IMR-90 (cell line): ENCODE results near the gene COL20A1. TPM values are rescaled to one million over a fixed set of nuclear protein-coding genes. Genes with fewer than 3 reads are reported as not detected.

Experiments used
- ATAC-seq: fragments of 200-7000 bp; cut with Tn5 transposase; 2 replicates; pipeline ENCODE4 v1.9.1; 2020; ENCODE audit warnings: low read depth, mild to moderate bottlenecking, moderate library complexity
- BruUV-seq: library from RNA; stranded (reverse); fragments of 400-500 nt; replicated peaks from 2 replicates; lab custom pipeline; 2021; lab: Mats Ljungman, UMichigan
- CTCF ChIA-PET: fragments of 300-600 bp; formaldehyde crosslinking; extraction: SDS; loops from one replicate; lab custom pipeline; 2021; ENCODE audit warnings: antibody characterized with exemption; lab: Yijun Ruan, JAX
- POLR2A ChIA-PET: fragments of 300-600 bp; sonication (Branson Sonifier 250); formaldehyde crosslinking; loops from one replicate; lab custom pipeline; 2022; ENCODE audit warnings: antibody characterized with exemption; ENCODE audit not compliant: unreplicated experiment; lab: Charles Lee
- DNase-seq: peaks from one replicate; pipeline ENCODE4 v3.0.0; 2013
- H2AFZ ChIP-seq: replicated peaks from 2 replicates; pipeline ENCODE3; 2013; ENCODE audit warnings: low read length, mild to moderate bottlenecking; ENCODE audit not compliant: poor library complexity
- H2AK5ac ChIP-seq: 2 replicates; pipeline ENCODE4 v1.6.1; 2013; ENCODE audit warnings: low read depth, low read length, inconsistent platforms
- H2AK9ac ChIP-seq: replicated peaks from 2 replicates; pipeline ENCODE3; 2013; ENCODE audit warnings: mild to moderate bottlenecking, low read depth, low read length, moderate library complexity; ENCODE audit not compliant: poor library complexity
- H2BK120ac ChIP-seq: 2 replicates; pipeline ENCODE4 v1.6.1; 2013; ENCODE audit warnings: low read depth, low read length, inconsistent platforms
- H2BK15ac ChIP-seq: 3 replicates; pipeline ENCODE4 v1.6.1; 2013; ENCODE audit warnings: low read depth, low read length, inconsistent platforms
- H2BK20ac ChIP-seq: 2 replicates; pipeline ENCODE4 v1.6.1; 2013; ENCODE audit warnings: low read depth, mild to moderate bottlenecking, inconsistent platforms, low read length, moderate library complexity
- H2BK5ac ChIP-seq: 2 replicates; pipeline ENCODE4 v1.6.1; 2013; ENCODE audit warnings: mild to moderate bottlenecking, low read depth, low read length, inconsistent platforms; ENCODE audit not compliant: poor library complexity, severe bottlenecking
- H3K14ac ChIP-seq: replicated peaks from 2 replicates; pipeline ENCODE4 v1.6.1; 2013; ENCODE audit warnings: low read depth, low read length, inconsistent platforms
- H3K18ac ChIP-seq: 2 replicates; pipeline ENCODE4 v1.6.1; 2013; ENCODE audit warnings: low read depth, low read length, control low read depth
- H3K23ac ChIP-seq: 2 replicates; pipeline ENCODE4 v1.6.1; 2013; ENCODE audit warnings: low read depth, low read length, inconsistent platforms
- H3K27ac ChIP-seq: 2 replicates; pipeline ENCODE4 v1.5.1; 2013; ENCODE audit warnings: mild to moderate bottlenecking, control low read depth, low read length; ENCODE audit not compliant: insufficient read depth
- H3K27me3 ChIP-seq: 2 replicates; pipeline ENCODE4 v1.6.1; 2013; ENCODE audit warnings: low read length; ENCODE audit not compliant: control insufficient read depth, insufficient read depth
- H3K36me3 ChIP-seq: 2 replicates; pipeline ENCODE4 v1.6.1; 2013; ENCODE audit warnings: low read length, mixed read lengths; ENCODE audit not compliant: control insufficient read depth, insufficient read depth
- H3K4ac ChIP-seq: 2 replicates; pipeline ENCODE4 v1.6.1; 2013; ENCODE audit warnings: low read depth, low read length, inconsistent platforms
- H3K4me1 ChIP-seq: 2 replicates; pipeline ENCODE4 v1.6.1; 2013; ENCODE audit warnings: low read length, mixed read lengths; ENCODE audit not compliant: control insufficient read depth, insufficient read depth
- H3K4me2 ChIP-seq: 2 replicates; pipeline ENCODE4 v1.6.1; 2013; ENCODE audit warnings: low read depth, mild to moderate bottlenecking, control low read depth, low read length, moderate library complexity
- H3K4me3 ChIP-seq: 2 replicates; pipeline ENCODE4 v1.5.1; 2013; ENCODE audit warnings: low read depth, mild to moderate bottlenecking, control low read depth, low read length, moderate library complexity; ENCODE audit not compliant: insufficient read depth
- H3K56ac ChIP-seq: 2 replicates; pipeline ENCODE4 v1.6.1; 2013; ENCODE audit warnings: low read length, inconsistent platforms; ENCODE audit not compliant: insufficient read depth; ENCODE audit errors: extremely low read depth
- H3K79me1 ChIP-seq, 2 experiments: 2 replicates each; pipeline ENCODE4 v1.6.1; 2013; ENCODE audit warnings: low read length in 2 of 2, inconsistent platforms in 1 of 2, low read depth in 1 of 2
- H3K9ac ChIP-seq: 2 replicates; pipeline ENCODE4 v1.6.1; 2013; ENCODE audit warnings: low read depth, low read length, control low read depth
- H3K9me1 ChIP-seq: 2 replicates; pipeline ENCODE4 v1.6.1; 2013; ENCODE audit warnings: low read length, inconsistent platforms; ENCODE audit not compliant: insufficient read depth
- H3K9me3 ChIP-seq: 2 replicates; pipeline ENCODE4 v1.6.1; 2013; ENCODE audit warnings: low read length; ENCODE audit not compliant: control insufficient read depth, insufficient read depth
- H4K20me1 ChIP-seq: 2 replicates; pipeline ENCODE4 v1.6.1; 2013; ENCODE audit warnings: low read length, inconsistent platforms; ENCODE audit not compliant: insufficient read depth
- H4K5ac ChIP-seq: 2 replicates; pipeline ENCODE4 v1.6.1; 2013; ENCODE audit warnings: mild to moderate bottlenecking, low read depth, low read length, control low read depth
- H4K8ac ChIP-seq, 2 experiments: 2 replicates each; pipeline ENCODE4 v1.6.1; 2013; ENCODE audit warnings: low read depth in 2 of 2, low read length in 2 of 2, control low read depth in 1 of 2, inconsistent platforms in 1 of 2
- H4K91ac ChIP-seq: 2 replicates; pipeline ENCODE4 v1.6.1; 2013; ENCODE audit warnings: low read depth, low read length, inconsistent platforms; ENCODE audit not compliant: insufficient read depth
- CEBPB ChIP-seq: IDR thresholded peaks from 2 replicates; pipeline ENCODE4 v1.6.1; 2012; ENCODE audit warnings: low read depth, low read length, improper control_type of control experiment
- MXI1 ChIP-seq: IDR thresholded peaks from 2 replicates; pipeline ENCODE4 v1.6.1; 2012; ENCODE audit warnings: low read depth, mild to moderate bottlenecking, low read length, moderate library complexity, borderline replicate concordance
- WGBS, 2 experiments: methylation state at CpG; one replicate each; pipeline versions ENCODE4 v1.1.5 to v1.1.7; 2013; ENCODE audit warnings: missing lambda C conversion rate in 2 of 2; ENCODE audit not compliant: insufficient read length in 1 of 2; ENCODE audit errors: extremely low coverage in 2 of 2; 5-methylcytosine and 5-hydroxymethylcytosine counted together
- dilution Hi-C: fragments of 300-500 bp; cut with HindIII; formaldehyde crosslinking; loops from one replicate; pipeline ENCODE4 v1.14.3; 2018; ENCODE audit warnings: low sequenced_read_pairs; ENCODE audit not compliant: unreplicated experiment
- in situ Hi-C: fragments of 300-500 bp; cut with MboI; formaldehyde crosslinking; loops from 3 replicates; pipeline ENCODE4 v1.14.3; 2019; ENCODE audit warnings: low sequenced_read_pairs, inconsistent platforms, mixed read lengths
- intact Hi-C: fragments of 100-400 bp; cut with micrococcal nuclease; formaldehyde crosslinking; loops from 2 replicates; pipeline ENCODE4 v1.10.0; 2022
- polyA plus RNA-seq, 3 experiments: library from polyadenylated mRNA; depleted of rRNA; stranded (reverse); fragments of >200 nt; gene quantifications; 2 replicates each; pipeline ENCODE4 v1.2.3, GENCODE V29; 2012; ENCODE audit warnings: low replicate concordance in 1 of 3
- total RNA-seq: library from RNA; depleted of rRNA; stranded (reverse); fragments of >200 nt; gene quantifications from 2 replicates; pipeline ENCODE4 v1.2.3, GENCODE V29; 2012
- TF ChIP-seq, protein P1 (sequence below): fragments of 150-350 bp; IDR thresholded peaks from 2 replicates; pipeline ENCODE4 v1.6.1; 2017; ENCODE audit warnings: mild to moderate bottlenecking, antibody characterized with exemption, low read length, low read depth
- TF ChIP-seq, protein P2 (sequence below): fragments of 150-350 bp; IDR thresholded peaks from 2 replicates; pipeline ENCODE4 v1.6.1; 2016; ENCODE audit warnings: low read depth, mild to moderate bottlenecking, low read length, moderate library complexity, borderline replicate concordance
- TF ChIP-seq, protein P3 (sequence below): conservative IDR thresholded peaks from 2 replicates; pipeline ENCODE4 v1.5.1; 2012; ENCODE audit warnings: mild to moderate bottlenecking, low read depth, low read length, improper control_type of control experiment

Gene COL20A1
- total and polyA plus RNA-seq, 2 of the 4 experiments (the other 2 are of a cell fraction) = not detected

DNA sequence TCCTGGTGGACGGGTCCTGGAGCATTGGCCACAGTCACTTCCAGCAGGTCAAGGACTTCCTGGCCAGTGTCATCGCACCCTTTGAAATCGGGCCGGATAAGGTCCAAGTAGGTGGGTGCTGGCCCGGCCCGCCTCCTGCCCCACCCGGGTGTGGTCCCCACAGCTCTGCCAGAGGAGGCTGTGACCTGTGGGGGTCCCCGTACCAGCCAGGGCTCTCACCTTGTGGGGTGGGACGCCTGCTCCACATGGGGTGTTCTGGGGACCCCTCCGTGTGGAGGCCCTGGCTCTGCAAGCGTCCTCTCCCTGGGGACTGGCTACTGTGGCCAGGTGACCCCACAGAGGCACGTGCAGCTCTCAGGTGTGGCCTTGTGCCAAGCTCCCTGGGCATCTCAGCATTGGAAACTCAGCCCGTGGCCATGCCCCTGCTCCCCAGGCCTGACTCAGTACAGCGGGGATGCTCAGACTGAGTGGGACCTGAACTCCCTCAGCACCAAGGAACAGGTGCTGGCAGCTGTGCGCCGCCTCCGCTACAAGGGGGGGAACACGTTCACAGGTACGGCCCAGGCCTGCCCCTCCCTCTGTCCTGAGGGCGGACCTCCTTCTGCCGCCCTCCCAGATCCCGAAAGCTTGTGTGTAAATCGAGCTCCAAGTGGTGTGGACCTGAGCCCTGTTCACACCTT lies 14.7 kb downstream of the COL20A1 start:
- no peak overlapping the region for H3K27ac ChIP-seq
- WGBS, 2 experiments = 80% methylated on average over 7 of the region's 23 CpGs; no CpG with 5 or more reads in 1 of the 2 experiments
- no peak overlapping the region for H3K9ac ChIP-seq
- intact Hi-C loops = no loop called here
- H3K4me3 ChIP-seq = no peak overlapping the region
- BruUV-seq = no TSS peak
- H3K4ac ChIP-seq = no peak overlapping the region
- H3K27me3 ChIP-seq = peaks cover 21% of the 10 kb centered on the region
- ChIA-PET CTCF (interaction anchor here (0.6 to 3.5 kb wide), 2 partner anchors 36 to 74 kb away, joined by 3 to 30 read pairs; no protein-coding TSS in a partner anchor), POLR2A (no interaction called here)
- no peak overlapping the region for H2AK5ac ChIP-seq
- H2BK120ac ChIP-seq = no peak overlapping the region
- H3K4me1 ChIP-seq = peaks cover 3% of the 10 kb centered on the region; the same call in 1 of the 2 replicates
- H3K79me1 ChIP-seq = no peaks in the 10 kb centered on the region
- H4K8ac ChIP-seq = no peak overlapping the region
- no peak overlapping the region for H3K18ac ChIP-seq
- H2AK9ac ChIP-seq = peak overlapping the region; percentile 50
- no peaks in the 10 kb centered on the region for H3K9me3 ChIP-seq
- in situ Hi-C loops = no loop called here
- dilution Hi-C loops = no loop called here
- no peak overlapping the region for H3K4me2 ChIP-seq
- TF ChIP-seq MXI1 (no peak), CEBPB (no peak)
- TF ChIP-seq, protein P1, sequence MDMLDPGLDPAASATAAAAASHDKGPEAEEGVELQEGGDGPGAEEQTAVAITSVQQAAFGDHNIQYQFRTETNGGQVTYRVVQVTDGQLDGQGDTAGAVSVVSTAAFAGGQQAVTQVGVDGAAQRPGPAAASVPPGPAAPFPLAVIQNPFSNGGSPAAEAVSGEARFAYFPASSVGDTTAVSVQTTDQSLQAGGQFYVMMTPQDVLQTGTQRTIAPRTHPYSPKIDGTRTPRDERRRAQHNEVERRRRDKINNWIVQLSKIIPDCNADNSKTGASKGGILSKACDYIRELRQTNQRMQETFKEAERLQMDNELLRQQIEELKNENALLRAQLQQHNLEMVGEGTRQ = no peak
- TF ChIP-seq, protein P2, sequence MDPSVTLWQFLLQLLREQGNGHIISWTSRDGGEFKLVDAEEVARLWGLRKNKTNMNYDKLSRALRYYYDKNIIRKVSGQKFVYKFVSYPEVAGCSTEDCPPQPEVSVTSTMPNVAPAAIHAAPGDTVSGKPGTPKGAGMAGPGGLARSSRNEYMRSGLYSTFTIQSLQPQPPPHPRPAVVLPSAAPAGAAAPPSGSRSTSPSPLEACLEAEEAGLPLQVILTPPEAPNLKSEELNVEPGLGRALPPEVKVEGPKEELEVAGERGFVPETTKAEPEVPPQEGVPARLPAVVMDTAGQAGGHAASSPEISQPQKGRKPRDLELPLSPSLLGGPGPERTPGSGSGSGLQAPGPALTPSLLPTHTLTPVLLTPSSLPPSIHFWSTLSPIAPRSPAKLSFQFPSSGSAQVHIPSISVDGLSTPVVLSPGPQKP = no peak
- TF ChIP-seq, protein P3, sequence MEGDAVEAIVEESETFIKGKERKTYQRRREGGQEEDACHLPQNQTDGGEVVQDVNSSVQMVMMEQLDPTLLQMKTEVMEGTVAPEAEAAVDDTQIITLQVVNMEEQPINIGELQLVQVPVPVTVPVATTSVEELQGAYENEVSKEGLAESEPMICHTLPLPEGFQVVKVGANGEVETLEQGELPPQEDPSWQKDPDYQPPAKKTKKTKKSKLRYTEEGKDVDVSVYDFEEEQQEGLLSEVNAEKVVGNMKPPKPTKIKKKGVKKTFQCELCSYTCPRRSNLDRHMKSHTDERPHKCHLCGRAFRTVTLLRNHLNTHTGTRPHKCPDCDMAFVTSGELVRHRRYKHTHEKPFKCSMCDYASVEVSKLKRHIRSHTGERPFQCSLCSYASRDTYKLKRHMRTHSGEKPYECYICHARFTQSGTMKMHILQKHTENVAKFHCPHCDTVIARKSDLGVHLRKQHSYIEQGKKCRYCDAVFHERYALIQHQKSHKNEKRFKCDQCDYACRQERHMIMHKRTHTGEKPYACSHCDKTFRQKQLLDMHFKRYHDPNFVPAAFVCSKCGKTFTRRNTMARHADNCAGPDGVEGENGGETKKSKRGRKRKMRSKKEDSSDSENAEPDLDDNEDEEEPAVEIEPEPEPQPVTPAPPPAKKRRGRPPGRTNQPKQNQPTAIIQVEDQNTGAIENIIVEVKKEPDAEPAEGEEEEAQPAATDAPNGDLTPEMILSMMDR = no peak
- no peak overlapping the region for H3K23ac ChIP-seq
- H3K14ac ChIP-seq = no peak overlapping the region
- no peak overlapping the region for H2BK20ac ChIP-seq
- H2BK15ac ChIP-seq = no peak overlapping the region
- ATAC-seq = no peak
- H3K9me1 ChIP-seq = no peaks in the 10 kb centered on the region
- no peak for DNase-seq
- H2AFZ ChIP-seq = no peak overlapping the region
- H3K56ac ChIP-seq = no peak overlapping the region
- H4K91ac ChIP-seq = no peak overlapping the region
- H4K20me1 ChIP-seq = peaks cover 5% of the 10 kb centered on the region; the same call in 1 of the 2 replicates
- H3K36me3 ChIP-seq = no peaks in the 10 kb centered on the region
- no peak overlapping the region for H4K5ac ChIP-seq
- no peak overlapping the region for H2BK5ac ChIP-seq
